HEK293 (cell line): ENCODE data around the gene ATXN1L.

Source experiments
- BCL11B ChIP-seq: fragments of 450-650 bp; formaldehyde crosslinking; IDR thresholded peaks from 2 replicates; pipeline ENCODE4 v1.5.1; 2016; ENCODE audit warnings: low read depth, missing biosample characterization, missing genetic modification characterization
- GFI1B ChIP-seq: fragments of 450-650 bp; formaldehyde crosslinking; IDR thresholded peaks from 2 replicates; pipeline ENCODE4 v1.5.1; 2016; ENCODE audit warnings: missing biosample characterization, missing genetic modification characterization
- GLI2 ChIP-seq: fragments of 450-650 bp; formaldehyde crosslinking; IDR thresholded peaks from 2 replicates; pipeline ENCODE4; 2017; ENCODE audit warnings: missing biosample characterization, missing genetic modification characterization, low read depth, borderline replicate concordance
- GLIS1 ChIP-seq: fragments of 450-650 bp; formaldehyde crosslinking; IDR thresholded peaks from 2 replicates; pipeline ENCODE4 v1.5.1; 2016; ENCODE audit warnings: missing biosample characterization, missing genetic modification characterization
- GLIS2 ChIP-seq: fragments of 450-650 bp; formaldehyde crosslinking; IDR thresholded peaks from 2 replicates; pipeline ENCODE4 v1.5.1; 2016; ENCODE audit warnings: missing biosample characterization, missing genetic modification characterization
- HOXA7 ChIP-seq: sonication (generic); formaldehyde crosslinking; IDR thresholded peaks from 2 replicates; pipeline ENCODE4 v1.8.1; 2022; ENCODE audit warnings: missing genetic modification reagents, borderline replicate concordance
- KLF16 ChIP-seq: fragments of 450-650 bp; formaldehyde crosslinking; IDR thresholded peaks from 2 replicates; pipeline ENCODE4 v1.5.1; 2017; ENCODE audit warnings: missing biosample characterization, missing genetic modification characterization
- KLF8 ChIP-seq: fragments of 450-650 bp; formaldehyde crosslinking; IDR thresholded peaks from 2 replicates; pipeline ENCODE4 v1.5.1; 2016; ENCODE audit warnings: missing biosample characterization, missing genetic modification characterization
- KLF9 ChIP-seq: fragments of 450-650 bp; formaldehyde crosslinking; IDR thresholded peaks from 2 replicates; pipeline ENCODE4 v1.5.1; 2016; ENCODE audit warnings: missing biosample characterization, missing genetic modification characterization, low read depth
- ZBTB8A ChIP-seq: fragments of 450-650 bp; formaldehyde crosslinking; IDR thresholded peaks from 2 replicates; pipeline ENCODE4 v1.5.1; 2016; ENCODE audit warnings: missing biosample characterization, missing genetic modification characterization
- ZEB2 ChIP-seq: fragments of 450-650 bp; formaldehyde crosslinking; IDR thresholded peaks from 2 replicates; pipeline ENCODE4 v1.5.1; 2016; ENCODE audit warnings: missing biosample characterization, missing genetic modification characterization
- ZFHX2 ChIP-seq: fragments of 450-650 bp; formaldehyde crosslinking; conservative IDR thresholded peaks from 2 replicates; pipeline ENCODE4 v1.5.1; 2016; ENCODE audit warnings: missing biosample characterization, missing genetic modification characterization
- ZFP69B ChIP-seq: fragments of 450-650 bp; formaldehyde crosslinking; IDR thresholded peaks from 2 replicates; pipeline ENCODE4 v1.5.1; 2016; ENCODE audit warnings: missing biosample characterization, missing genetic modification characterization
- ZNF174 ChIP-seq: fragments of 450-650 bp; formaldehyde crosslinking; IDR thresholded peaks from 2 replicates; pipeline ENCODE4 v1.5.0; 2017; ENCODE audit warnings: missing biosample characterization, mild to moderate bottlenecking, missing genetic modification characterization
- ZNF223 ChIP-seq: fragments of 450-650 bp; formaldehyde crosslinking; IDR thresholded peaks from 2 replicates; pipeline ENCODE4 v1.5.1; 2016; ENCODE audit warnings: missing biosample characterization, missing genetic modification characterization
- ZNF24 ChIP-seq: fragments of 450-650 bp; formaldehyde crosslinking; IDR thresholded peaks from 2 replicates; pipeline ENCODE4 v1.5.1; 2016; ENCODE audit warnings: missing biosample characterization, missing genetic modification characterization
- ZNF302 ChIP-seq: fragments of 450-650 bp; formaldehyde crosslinking; IDR thresholded peaks from 2 replicates; pipeline ENCODE4 v1.5.1; 2016; ENCODE audit warnings: missing biosample characterization, missing genetic modification characterization, low read depth
- ZNF391 ChIP-seq: fragments of 450-650 bp; formaldehyde crosslinking; IDR thresholded peaks from 2 replicates; pipeline ENCODE4 v1.5.1; 2016; ENCODE audit warnings: low read depth, missing biosample characterization, missing genetic modification characterization, borderline replicate concordance
- ZNF510 ChIP-seq: fragments of 450-650 bp; formaldehyde crosslinking; IDR thresholded peaks from 2 replicates; pipeline ENCODE4 v1.5.1; 2018; ENCODE audit warnings: mild to moderate bottlenecking, missing genetic modification characterization, missing biosample characterization; ENCODE audit not compliant: insufficient replicate concordance
- ZNF529 ChIP-seq: fragments of 450-650 bp; formaldehyde crosslinking; IDR thresholded peaks from 2 replicates; pipeline ENCODE4 v1.5.1; 2017; ENCODE audit warnings: missing genetic modification characterization, missing biosample characterization; ENCODE audit not compliant: insufficient replicate concordance
- ZNF560 ChIP-seq: fragments of 450-650 bp; formaldehyde crosslinking; IDR thresholded peaks from 2 replicates; pipeline ENCODE4 v1.5.1; 2017; ENCODE audit warnings: missing biosample characterization, missing genetic modification characterization, borderline replicate concordance
- ZNF610 ChIP-seq: fragments of 450-650 bp; formaldehyde crosslinking; IDR thresholded peaks from 2 replicates; pipeline ENCODE4 v1.5.1; 2016; ENCODE audit warnings: missing biosample characterization, missing genetic modification characterization, borderline replicate concordance
- ZNF626 ChIP-seq: fragments of 450-650 bp; sonication (Bioruptor Pico); formaldehyde crosslinking; IDR thresholded peaks from 2 replicates; pipeline ENCODE4 v1.5.1; 2018; ENCODE audit warnings: missing biosample characterization, missing genetic modification characterization, inconsistent platforms
- ZNF654 ChIP-seq: fragments of 450-650 bp; formaldehyde crosslinking; IDR thresholded peaks from 2 replicates; pipeline ENCODE4 v1.5.1; 2016; ENCODE audit warnings: low read depth, missing biosample characterization, missing genetic modification characterization
- ZNF660 ChIP-seq: fragments of 450-650 bp; IDR thresholded peaks from 2 replicates; pipeline ENCODE4 v1.5.1; 2018; ENCODE audit warnings: missing biosample characterization, mild to moderate bottlenecking, missing genetic modification characterization
- ZNF768 ChIP-seq: fragments of 450-650 bp; formaldehyde crosslinking; IDR thresholded peaks from 2 replicates; pipeline ENCODE4 v1.5.1; 2018; ENCODE audit warnings: missing biosample characterization, mild to moderate bottlenecking, missing genetic modification characterization
- ZNF777 ChIP-seq: fragments of 450-650 bp; formaldehyde crosslinking; IDR thresholded peaks from 2 replicates; pipeline ENCODE4 v1.5.1; 2017; ENCODE audit warnings: missing biosample characterization, missing genetic modification characterization, borderline replicate concordance
- ZSCAN30 ChIP-seq: fragments of 450-650 bp; IDR thresholded peaks from 2 replicates; pipeline ENCODE4 v1.5.1; 2018; ENCODE audit warnings: missing biosample characterization, mild to moderate bottlenecking, missing genetic modification characterization, moderate library complexity
- TF ChIP-seq, protein P1 (sequence below): fragments of 450-650 bp; formaldehyde crosslinking; IDR thresholded peaks from 2 replicates; pipeline ENCODE4 v1.5.1; 2016; ENCODE audit warnings: missing biosample characterization, missing genetic modification characterization
- TF ChIP-seq, protein P2 (sequence below): fragments of 450-650 bp; formaldehyde crosslinking; IDR thresholded peaks from 2 replicates; pipeline ENCODE4 v1.5.1; 2016; ENCODE audit warnings: missing biosample characterization, missing genetic modification characterization
- TF ChIP-seq, protein P3 (sequence below): fragments of 450-650 bp; formaldehyde crosslinking; IDR thresholded peaks from 2 replicates; pipeline ENCODE4 v1.5.1; 2016; ENCODE audit warnings: missing biosample characterization, missing genetic modification characterization
- TF ChIP-seq, protein P4 (sequence below): fragments of 450-650 bp; formaldehyde crosslinking; IDR thresholded peaks from 2 replicates; pipeline ENCODE4 v1.5.1; 2016; ENCODE audit warnings: missing biosample characterization, missing genetic modification characterization
- TF ChIP-seq, protein P5 (sequence below): fragments of 450-650 bp; formaldehyde crosslinking; IDR thresholded peaks from 2 replicates; pipeline ENCODE4 v1.5.1; 2017; ENCODE audit warnings: missing biosample characterization, mild to moderate bottlenecking, missing genetic modification characterization, moderate library complexity

ATXN1L gene

DNA sequence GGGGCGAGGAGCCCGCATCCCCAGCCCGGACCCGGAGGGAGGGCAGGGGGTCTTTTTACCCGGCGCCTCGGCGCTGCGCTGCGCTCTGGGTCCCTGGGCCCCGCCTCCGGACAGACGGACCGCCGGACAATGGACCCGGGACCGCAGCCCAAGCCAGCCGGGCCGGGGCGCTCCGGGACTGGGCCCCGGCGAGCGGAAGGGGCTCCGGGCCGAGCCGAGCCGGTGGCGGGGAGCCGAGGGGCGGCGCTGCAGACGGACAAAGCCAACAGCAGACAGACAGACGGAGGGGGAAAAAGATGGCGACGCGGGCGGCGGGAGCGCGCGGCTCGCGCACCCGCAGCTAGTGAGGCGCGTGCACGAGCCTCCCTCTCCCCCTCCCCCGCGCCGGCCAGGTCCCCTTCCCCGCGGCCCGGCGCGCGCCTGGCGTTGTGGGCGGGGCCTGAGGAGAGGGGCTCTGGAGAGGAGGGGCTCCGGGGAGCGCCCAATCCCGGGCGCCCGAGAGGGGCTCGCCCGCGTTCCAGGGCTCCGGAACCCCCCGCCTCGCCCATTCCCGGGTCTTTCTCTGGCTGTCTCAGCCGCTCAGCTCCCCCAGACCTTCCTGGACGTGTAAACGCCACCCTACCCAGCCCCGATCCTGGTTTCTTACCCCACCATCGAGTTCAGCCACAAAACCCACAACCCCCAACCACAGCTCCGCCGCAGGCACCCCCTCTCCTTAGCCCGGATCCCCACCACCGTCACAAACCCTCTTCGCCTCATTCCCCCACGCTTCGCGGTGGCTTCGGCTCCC lies 38.3 kb downstream of the ATXN1L start, which contains the start of gene ZNF821 (continued):
- TF ChIP-seq, protein P1, sequence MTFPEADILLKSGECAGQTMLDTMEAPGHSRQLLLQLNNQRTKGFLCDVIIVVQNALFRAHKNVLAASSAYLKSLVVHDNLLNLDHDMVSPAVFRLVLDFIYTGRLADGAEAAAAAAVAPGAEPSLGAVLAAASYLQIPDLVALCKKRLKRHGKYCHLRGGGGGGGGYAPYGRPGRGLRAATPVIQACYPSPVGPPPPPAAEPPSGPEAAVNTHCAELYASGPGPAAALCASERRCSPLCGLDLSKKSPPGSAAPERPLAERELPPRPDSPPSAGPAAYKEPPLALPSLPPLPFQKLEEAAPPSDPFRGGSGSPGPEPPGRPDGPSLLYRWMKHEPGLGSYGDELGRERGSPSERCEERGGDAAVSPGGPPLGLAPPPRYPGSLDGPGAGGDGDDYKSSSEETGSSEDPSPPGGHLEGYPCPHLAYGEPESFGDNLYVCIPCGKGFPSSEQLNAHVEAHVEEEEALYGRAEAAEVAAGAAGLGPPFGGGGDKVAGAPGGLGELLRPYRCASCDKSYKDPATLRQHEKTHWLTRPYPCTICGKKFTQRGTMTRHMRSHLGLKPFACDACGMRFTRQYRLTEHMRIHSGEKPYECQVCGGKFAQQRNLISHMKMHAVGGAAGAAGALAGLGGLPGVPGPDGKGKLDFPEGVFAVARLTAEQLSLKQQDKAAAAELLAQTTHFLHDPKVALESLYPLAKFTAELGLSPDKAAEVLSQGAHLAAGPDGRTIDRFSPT (tag by site-specific recombination) = no peak
- TF ChIP-seq ZNF560 = no peak
- no peak for TF ChIP-seq HOXA7
- TF ChIP-seq GFI1B (tag by site-specific recombination) = no peak
- TF ChIP-seq ZNF654 (tag by site-specific recombination) = no peak
- TF ChIP-seq, protein P2, sequence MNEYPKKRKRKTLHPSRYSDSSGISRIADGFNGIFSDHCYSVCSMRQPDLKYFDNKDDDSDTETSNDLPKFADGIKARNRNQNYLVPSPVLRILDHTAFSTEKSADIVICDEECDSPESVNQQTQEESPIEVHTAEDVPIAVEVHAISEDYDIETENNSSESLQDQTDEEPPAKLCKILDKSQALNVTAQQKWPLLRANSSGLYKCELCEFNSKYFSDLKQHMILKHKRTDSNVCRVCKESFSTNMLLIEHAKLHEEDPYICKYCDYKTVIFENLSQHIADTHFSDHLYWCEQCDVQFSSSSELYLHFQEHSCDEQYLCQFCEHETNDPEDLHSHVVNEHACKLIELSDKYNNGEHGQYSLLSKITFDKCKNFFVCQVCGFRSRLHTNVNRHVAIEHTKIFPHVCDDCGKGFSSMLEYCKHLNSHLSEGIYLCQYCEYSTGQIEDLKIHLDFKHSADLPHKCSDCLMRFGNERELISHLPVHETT (tag by site-specific recombination) = 0 out of 2 replicates have a peak, but pooled peaks have one; percentile 18
- TF ChIP-seq, protein P3, sequence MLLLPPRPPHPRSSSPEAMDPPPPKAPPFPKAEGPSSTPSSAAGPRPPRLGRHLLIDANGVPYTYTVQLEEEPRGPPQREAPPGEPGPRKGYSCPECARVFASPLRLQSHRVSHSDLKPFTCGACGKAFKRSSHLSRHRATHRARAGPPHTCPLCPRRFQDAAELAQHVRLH = no peak
- peak; percentile 53; the same call in 1 of the 2 replicates for TF ChIP-seq KLF8 (tag by site-specific recombination)
- 0 out of 2 replicates have a peak, but pooled peaks have one; percentile 17 for TF ChIP-seq ZFP69B (tag by site-specific recombination)
- TF ChIP-seq ZNF174 (tag by site-specific recombination) = no peak
- TF ChIP-seq ZNF391 (tag by site-specific recombination) = no peak
- 0 out of 2 replicates have a peak, but pooled peaks have one; percentile 21 for TF ChIP-seq ZEB2 (tag by site-specific recombination)
- no peak for TF ChIP-seq ZNF610 (tag by site-specific recombination)
- peak; percentile 64; the same call in 1 of the 2 replicates for TF ChIP-seq ZNF660 (tag by site-specific recombination)
- no peak for TF ChIP-seq ZNF223 (tag by site-specific recombination)
- peak; percentile 87 for TF ChIP-seq GLIS2 (tag by site-specific recombination)
- TF ChIP-seq ZNF302 (tag by site-specific recombination) = no peak
- TF ChIP-seq ZSCAN30 (tag by site-specific recombination) = peak; percentile 68; the same call in 1 of the 2 replicates
- TF ChIP-seq ZNF626 = peak; percentile 73; the same call in 1 of the 2 replicates
- peak; percentile 67 for TF ChIP-seq KLF9 (tag by site-specific recombination)
- TF ChIP-seq ZNF768 = no peak
- TF ChIP-seq, protein P4, sequence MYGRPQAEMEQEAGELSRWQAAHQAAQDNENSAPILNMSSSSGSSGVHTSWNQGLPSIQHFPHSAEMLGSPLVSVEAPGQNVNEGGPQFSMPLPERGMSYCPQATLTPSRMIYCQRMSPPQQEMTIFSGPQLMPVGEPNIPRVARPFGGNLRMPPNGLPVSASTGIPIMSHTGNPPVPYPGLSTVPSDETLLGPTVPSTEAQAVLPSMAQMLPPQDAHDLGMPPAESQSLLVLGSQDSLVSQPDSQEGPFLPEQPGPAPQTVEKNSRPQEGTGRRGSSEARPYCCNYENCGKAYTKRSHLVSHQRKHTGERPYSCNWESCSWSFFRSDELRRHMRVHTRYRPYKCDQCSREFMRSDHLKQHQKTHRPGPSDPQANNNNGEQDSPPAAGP (tag by site-specific recombination) = no peak
- peak; percentile 99 for TF ChIP-seq ZBTB8A
- no peak for TF ChIP-seq ZNF24 (tag by site-specific recombination)
- peak; percentile 80 for TF ChIP-seq ZNF777 (tag by site-specific recombination)
- peak; percentile 87 for TF ChIP-seq GLIS1 (tag by site-specific recombination)
- no peak for TF ChIP-seq GLI2 (tag by site-specific recombination)
- TF ChIP-seq BCL11B (tag by site-specific recombination) = no peak
- TF ChIP-seq ZNF529 (tag by site-specific recombination) = no peak
- TF ChIP-seq ZNF510 (tag by site-specific recombination) = no peak
- peak; percentile 10; the same call in 1 of the 2 replicates for TF ChIP-seq ZFHX2 (tag by site-specific recombination)
- TF ChIP-seq, protein P5, sequence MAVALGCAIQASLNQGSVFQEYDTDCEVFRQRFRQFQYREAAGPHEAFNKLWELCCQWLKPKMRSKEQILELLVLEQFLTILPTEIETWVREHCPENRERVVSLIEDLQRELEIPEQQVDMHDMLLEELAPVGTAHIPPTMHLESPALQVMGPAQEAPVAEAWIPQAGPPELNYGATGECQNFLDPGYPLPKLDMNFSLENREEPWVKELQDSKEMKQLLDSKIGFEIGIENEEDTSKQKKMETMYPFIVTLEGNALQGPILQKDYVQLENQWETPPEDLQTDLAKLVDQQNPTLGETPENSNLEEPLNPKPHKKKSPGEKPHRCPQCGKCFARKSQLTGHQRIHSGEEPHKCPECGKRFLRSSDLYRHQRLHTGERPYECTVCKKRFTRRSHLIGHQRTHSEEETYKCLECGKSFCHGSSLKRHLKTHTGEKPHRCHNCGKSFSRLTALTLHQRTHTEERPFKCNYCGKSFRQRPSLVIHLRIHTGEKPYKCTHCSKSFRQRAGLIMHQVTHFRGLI (tag by site-specific recombination) = no peak
- peak; percentile 55; the same call in 1 of the 2 replicates for TF ChIP-seq KLF16 (tag by site-specific recombination)
